GM12878 (cell line): ENCODE measurements around the gene DUSP22. TPM values are rescaled to one million over a fixed set of nuclear protein-coding genes. Genes with fewer than 3 reads are reported as not detected.

ENCODE experiments used
- ASH2L ChIP-seq: fragments of 300-600, 200-600 bp; sonication (generic); IDR thresholded peaks from 2 replicates; pipeline ENCODE4 v1.6.1; 2017; ENCODE audit warnings: low read depth, mild to moderate bottlenecking, borderline replicate concordance
- BACH1 ChIP-seq: fragments of 450-650 bp; IDR thresholded peaks from 2 replicates; pipeline ENCODE4 v1.6.1; 2017; ENCODE audit warnings: mild to moderate bottlenecking, borderline replicate concordance
- BHLHE40 ChIP-seq, 2 experiments: fragments of 450-650 bp in 1 of 2; IDR thresholded peaks; 2 replicates each; pipeline ENCODE4 v1.6.1; 2011 to 2017; ENCODE audit warnings: low read depth in 2 of 2, borderline replicate concordance in 1 of 2, improper control_type of control experiment in 1 of 2, low read length in 1 of 2, mild to moderate bottlenecking in 1 of 2
- CHD2 ChIP-seq: IDR thresholded peaks from 2 replicates; pipeline ENCODE4 v1.6.1; 2011; ENCODE audit warnings: low read depth, low read length, improper control_type of control experiment, borderline replicate concordance
- HSF1 ChIP-seq: fragments of 150-350 bp; IDR thresholded peaks from 2 replicates; pipeline ENCODE4 v1.6.1; 2014; ENCODE audit warnings: mild to moderate bottlenecking, low read depth, low read length
- KDM1A ChIP-seq: fragments of 200-600 bp; sonication (generic); IDR thresholded peaks from 2 replicates; pipeline ENCODE4 v1.6.1; 2016; ENCODE audit warnings: borderline replicate concordance
- MEF2A ChIP-seq: IDR thresholded peaks from 2 replicates; pipeline ENCODE4 v1.6.1; 2011; ENCODE audit warnings: low read depth, mild to moderate bottlenecking, low read length, moderate library complexity; ENCODE audit not compliant: insufficient read depth
- MLLT1 ChIP-seq: fragments of 450-650 bp; IDR thresholded peaks from 2 replicates; pipeline ENCODE4 v1.6.1; 2016; ENCODE audit warnings: mild to moderate bottlenecking
- NFYA ChIP-seq: IDR thresholded peaks from 2 replicates; pipeline ENCODE4 v1.6.1; 2011; ENCODE audit warnings: low read depth, mild to moderate bottlenecking, low read length, improper control_type of control experiment, borderline replicate concordance
- RB1 ChIP-seq: fragments of 450-650 bp; formaldehyde crosslinking; IDR thresholded peaks from 2 replicates; pipeline ENCODE4 v1.6.1; 2017; ENCODE audit warnings: mild to moderate bottlenecking, borderline replicate concordance
- SIN3A ChIP-seq: IDR thresholded peaks from 2 replicates; pipeline ENCODE4 v1.6.1; 2012; ENCODE audit warnings: low read depth, low read length, improper control_type of control experiment
- SREBF1 ChIP-seq: IDR thresholded peaks from 2 replicates; pipeline ENCODE4 v1.6.1; 2012; ENCODE audit warnings: mild to moderate bottlenecking, low read length
- SRF ChIP-seq, 2 experiments: IDR thresholded peaks; 2 replicates each; pipeline ENCODE4 v1.6.1; 2011; ENCODE audit warnings: low read depth in 2 of 2, low read length in 2 of 2, mild to moderate bottlenecking in 1 of 2, moderate library complexity in 1 of 2
- TBL1XR1 ChIP-seq: IDR thresholded peaks from 2 replicates; pipeline ENCODE4 v1.6.1; 2012; ENCODE audit warnings: low read depth, low read length, improper control_type of control experiment
- ZBTB40 ChIP-seq: fragments of 450-650 bp; IDR thresholded peaks from 2 replicates; pipeline ENCODE4 v1.6.1; 2016; ENCODE audit warnings: mild to moderate bottlenecking, moderate library complexity, borderline replicate concordance
- ZNF217 ChIP-seq: fragments of 450-650 bp; IDR thresholded peaks from 2 replicates; pipeline ENCODE4 v1.6.1; 2017; ENCODE audit warnings: antibody characterized with exemption, mild to moderate bottlenecking
- polyA plus RNA-seq, 11 experiments: library from polyadenylated mRNA; depleted of rRNA in 4 of 11; unstranded in 6 of 11; stranded (reverse) in 5 of 11; fragments of >200 nt; fragmentation: Nextera tagmentation in 4 of 11; fragmentation: Illumina TruSeq in 1 of 11; extraction: Ambion mirVana in 4 of 11; extraction: Trizol in 1 of 11; gene quantifications; 1 replicate in 1 of 11; 2 replicates in 10 of 11; pipeline versions ENCODE4 v1.2.1 to v1.2.3, GENCODE V29; 2011 to 2016; ENCODE audit warnings: inconsistent platforms in 2 of 11, missing spikeins in 2 of 11, low read depth in 1 of 11
- total RNA-seq, 4 experiments: library from RNA; depleted of rRNA in 3 of 4; stranded (reverse); fragments of >200 nt in 3 of 4; fragmentation: Illumina TruSeq in 1 of 4; extraction: Trizol in 1 of 4; gene quantifications; 2 replicates each; pipeline versions ENCODE4 v1.2.1 to v1.2.3, GENCODE V29; 2013 to 2021
- TF ChIP-seq, protein P1 (sequence below): fragments of 450-650 bp; formaldehyde crosslinking; IDR thresholded peaks from 2 replicates; pipeline ENCODE4 v1.5.0; 2022; ENCODE audit warnings: mild to moderate bottlenecking, missing genetic modification characterization
- TF ChIP-seq, protein P2 (sequence below): fragments of 450-650 bp; IDR thresholded peaks from 2 replicates; pipeline ENCODE4 v1.6.1; 2017; ENCODE audit warnings: borderline replicate concordance

DUSP22 gene
- total and polyA plus RNA-seq, 10 of the 15 experiments (the other 5 are each of a cell fraction or from before 2014, with no cell fraction given): 78.9 to 156 (median 107) TPM

DNA sequence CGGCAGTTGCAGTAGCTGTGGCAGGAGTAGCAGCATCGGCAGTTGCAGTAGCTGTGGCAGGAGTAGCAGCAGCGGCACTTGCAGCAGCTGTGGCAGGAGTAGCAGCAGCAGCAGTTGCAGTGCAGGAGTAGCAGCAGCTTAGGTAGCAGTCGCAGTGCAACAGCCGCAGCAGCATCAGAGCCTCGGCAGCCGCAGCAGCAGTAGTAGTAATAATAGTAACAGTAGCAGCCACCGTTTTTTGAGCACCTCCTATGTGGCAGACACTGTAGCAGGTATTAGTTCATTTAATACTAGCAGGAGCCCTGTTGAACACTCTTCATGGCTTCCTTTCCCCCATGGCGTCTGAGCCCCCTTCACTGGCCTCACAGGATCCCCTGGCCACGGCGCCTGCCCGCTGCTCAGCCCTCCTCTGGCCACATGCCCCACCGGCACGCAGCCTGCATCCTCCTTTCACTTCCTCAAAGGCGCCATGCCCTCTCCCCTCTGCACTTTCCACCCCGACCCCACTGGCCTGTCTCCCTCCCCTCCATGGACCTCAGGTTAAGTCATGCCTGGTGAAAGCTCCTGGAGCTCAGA, 80.1 kb downstream of the DUSP22 start (continued):
- no peak for TF ChIP-seq ZBTB40
- TF ChIP-seq, protein P1, sequence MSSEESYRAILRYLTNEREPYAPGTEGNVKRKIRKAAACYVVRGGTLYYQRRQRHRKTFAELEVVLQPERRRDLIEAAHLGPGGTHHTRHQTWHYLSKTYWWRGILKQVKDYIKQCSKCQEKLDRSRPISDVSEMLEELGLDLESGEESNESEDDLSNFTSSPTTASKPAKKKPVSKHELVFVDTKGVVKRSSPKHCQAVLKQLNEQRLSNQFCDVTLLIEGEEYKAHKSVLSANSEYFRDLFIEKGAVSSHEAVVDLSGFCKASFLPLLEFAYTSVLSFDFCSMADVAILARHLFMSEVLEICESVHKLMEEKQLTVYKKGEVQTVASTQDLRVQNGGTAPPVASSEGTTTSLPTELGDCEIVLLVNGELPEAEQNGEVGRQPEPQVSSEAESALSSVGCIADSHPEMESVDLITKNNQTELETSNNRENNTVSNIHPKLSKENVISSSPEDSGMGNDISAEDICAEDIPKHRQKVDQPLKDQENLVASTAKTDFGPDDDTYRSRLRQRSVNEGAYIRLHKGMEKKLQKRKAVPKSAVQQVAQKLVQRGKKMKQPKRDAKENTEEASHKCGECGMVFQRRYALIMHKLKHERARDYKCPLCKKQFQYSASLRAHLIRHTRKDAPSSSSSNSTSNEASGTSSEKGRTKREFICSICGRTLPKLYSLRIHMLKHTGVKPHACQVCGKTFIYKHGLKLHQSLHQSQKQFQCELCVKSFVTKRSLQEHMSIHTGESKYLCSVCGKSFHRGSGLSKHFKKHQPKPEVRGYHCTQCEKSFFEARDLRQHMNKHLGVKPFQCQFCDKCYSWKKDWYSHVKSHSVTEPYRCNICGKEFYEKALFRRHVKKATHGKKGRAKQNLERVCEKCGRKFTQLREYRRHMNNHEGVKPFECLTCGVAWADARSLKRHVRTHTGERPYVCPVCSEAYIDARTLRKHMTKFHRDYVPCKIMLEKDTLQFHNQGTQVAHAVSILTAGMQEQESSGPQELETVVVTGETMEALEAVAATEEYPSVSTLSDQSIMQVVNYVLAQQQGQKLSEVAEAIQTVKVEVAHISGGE (CRISPR knock-in tag): no peak
- no peak for TF ChIP-seq ASH2L
- TF ChIP-seq BACH1: no peak
- TF ChIP-seq SRF (IDR thresholded peaks at IDR 0.05; ENCODE audit: low read depth in 2 of 2, low read length in 2 of 2): no peak
- TF ChIP-seq KDM1A: no peak
- TF ChIP-seq HSF1: no peak
- no peak for TF ChIP-seq TBL1XR1
- TF ChIP-seq RB1: no peak
- TF ChIP-seq, protein P2, sequence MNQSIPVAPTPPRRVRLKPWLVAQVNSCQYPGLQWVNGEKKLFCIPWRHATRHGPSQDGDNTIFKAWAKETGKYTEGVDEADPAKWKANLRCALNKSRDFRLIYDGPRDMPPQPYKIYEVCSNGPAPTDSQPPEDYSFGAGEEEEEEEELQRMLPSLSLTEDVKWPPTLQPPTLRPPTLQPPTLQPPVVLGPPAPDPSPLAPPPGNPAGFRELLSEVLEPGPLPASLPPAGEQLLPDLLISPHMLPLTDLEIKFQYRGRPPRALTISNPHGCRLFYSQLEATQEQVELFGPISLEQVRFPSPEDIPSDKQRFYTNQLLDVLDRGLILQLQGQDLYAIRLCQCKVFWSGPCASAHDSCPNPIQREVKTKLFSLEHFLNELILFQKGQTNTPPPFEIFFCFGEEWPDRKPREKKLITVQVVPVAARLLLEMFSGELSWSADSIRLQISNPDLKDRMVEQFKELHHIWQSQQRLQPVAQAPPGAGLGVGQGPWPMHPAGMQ: no peak
- no peak for TF ChIP-seq MEF2A
- TF ChIP-seq ZNF217: 0 out of 2 replicates have a peak, but pooled peaks have one; percentile 64
- 0 out of 2 replicates have a peak, but pooled peaks have one; percentile 25 for TF ChIP-seq MLLT1
- no peak for TF ChIP-seq SIN3A
- no peak for TF ChIP-seq SREBF1
- no peak for TF ChIP-seq CHD2
- peak in 1 of 2 experiments; percentile 80; a peak in 2 of 4 replicates for TF ChIP-seq BHLHE40 (IDR thresholded peaks at IDR 0.05; ENCODE audit: borderline replicate concordance in 1 of 2, low read depth in 2 of 2, low read length in 1 of 2)
- no peak for TF ChIP-seq NFYA
